Hepatocyte (in vitro differentiated cells): ENCODE measurements around the gene RALGAPA2. TPM values are rescaled to one million over a fixed set of nuclear protein-coding genes. Genes with fewer than 3 reads are reported as not detected.
"Not testable (repeated sequence)": the region's sequence is repeated elsewhere in the genome, so short reads cannot be mapped to it uniquely, and the experiment has no call there.

ENCODE experiments used
- DNase-seq: peaks from one replicate; pipeline ENCODE4 v3.0.0-alpha.2; 2016; ENCODE audit warnings: low spot score
- H2AFZ ChIP-seq: fragments of 200-600 bp; sonication (generic); 2 replicates; pipeline ENCODE4 v1.6.0; 2016; ENCODE audit warnings: antibody characterized with exemption, mild to moderate bottlenecking
- H3K27ac ChIP-seq: fragments of 200-600 bp; sonication (generic); 2 replicates; pipeline ENCODE4 v1.5.1; 2016; ENCODE audit warnings: mild to moderate bottlenecking
- H3K27me3 ChIP-seq: fragments of 200-600 bp; sonication (generic); 2 replicates; pipeline ENCODE4 v1.6.1; 2016
- H3K36me3 ChIP-seq: fragments of 200-600 bp; sonication (generic); replicated peaks from 2 replicates; pipeline ENCODE4 v1.5.1; 2016; ENCODE audit warnings: low read depth; ENCODE audit not compliant: insufficient read depth
- H3K4me1 ChIP-seq: fragments of 200-600 bp; sonication (generic); 2 replicates; pipeline ENCODE4 v1.5.1; 2016; ENCODE audit warnings: mild to moderate bottlenecking, moderate library complexity; ENCODE audit not compliant: insufficient read depth
- H3K4me2 ChIP-seq: fragments of 200-600 bp; sonication (generic); 2 replicates; pipeline ENCODE4 v1.6.0; 2016
- H3K4me3 ChIP-seq: fragments of 200-600 bp; sonication (generic); 2 replicates; pipeline ENCODE4 v1.5.1; 2016; ENCODE audit warnings: mild to moderate bottlenecking
- H3K79me2 ChIP-seq: fragments of 200-600 bp; sonication (generic); 2 replicates; pipeline ENCODE4 v1.6.0; 2017; ENCODE audit warnings: mild to moderate bottlenecking
- H3K9me2 ChIP-seq: fragments of 200-600 bp; sonication (generic); replicated peaks from 2 replicates; pipeline ENCODE4 v1.6.0; 2017; ENCODE audit warnings: mild to moderate bottlenecking; ENCODE audit not compliant: insufficient read depth
- H3K9me3 ChIP-seq: fragments of 200-600 bp; sonication (generic); 2 replicates; pipeline ENCODE4 v1.5.1; 2016; ENCODE audit warnings: low read depth, mild to moderate bottlenecking
- H4K20me1 ChIP-seq: fragments of 200-600 bp; sonication (generic); 2 replicates; pipeline ENCODE4 v1.6.0; 2016; ENCODE audit warnings: mild to moderate bottlenecking; ENCODE audit not compliant: insufficient read depth, poor library complexity, severe bottlenecking
- EZH2 ChIP-seq: fragments of 200-600 bp; sonication (generic); IDR thresholded peaks from 2 replicates; pipeline ENCODE4 v1.6.1; 2016; ENCODE audit warnings: antibody characterized with exemption, mild to moderate bottlenecking, borderline replicate concordance
- EZH2phosphoT487 ChIP-seq: fragments of 200-600 bp; sonication (generic); IDR thresholded peaks from one replicate; pipeline ENCODE4 v1.6.1; 2018; ENCODE audit warnings: antibody characterized with exemption, mild to moderate bottlenecking, low read depth, moderate library complexity; ENCODE audit not compliant: unreplicated experiment, severe bottlenecking
- WGBS: methylation state at CpG from one replicate; pipeline ENCODE4 v1.1.6; 2016; ENCODE audit warnings: low lambda C conversion rate; ENCODE audit errors: missing lambda C conversion rate; 5-methylcytosine and 5-hydroxymethylcytosine counted together
- polyA plus RNA-seq: library from polyadenylated mRNA; unstranded; fragments of >200 nt; fragmentation: Nextera tagmentation; extraction: Ambion mirVana; gene quantifications from 2 replicates; pipeline ENCODE4 v1.2.1, GENCODE V29; 2016
- total RNA-seq: library from RNA; depleted of rRNA; stranded (reverse); fragments of >200 nt; gene quantifications from 2 replicates; pipeline ENCODE4 v1.2.3, GENCODE V29; 2014
- TF ChIP-seq, protein P1 (sequence below): fragments of 200-600 bp; sonication (generic); IDR thresholded peaks from 2 replicates; pipeline ENCODE4 v1.5.1; 2016; ENCODE audit warnings: antibody characterized with exemption, mild to moderate bottlenecking; ENCODE audit not compliant: poor library complexity

RALGAPA2 gene
- total and polyA plus RNA-seq, 2 experiments from 2014 or later: 16.8 to 35.3 TPM

DNA sequence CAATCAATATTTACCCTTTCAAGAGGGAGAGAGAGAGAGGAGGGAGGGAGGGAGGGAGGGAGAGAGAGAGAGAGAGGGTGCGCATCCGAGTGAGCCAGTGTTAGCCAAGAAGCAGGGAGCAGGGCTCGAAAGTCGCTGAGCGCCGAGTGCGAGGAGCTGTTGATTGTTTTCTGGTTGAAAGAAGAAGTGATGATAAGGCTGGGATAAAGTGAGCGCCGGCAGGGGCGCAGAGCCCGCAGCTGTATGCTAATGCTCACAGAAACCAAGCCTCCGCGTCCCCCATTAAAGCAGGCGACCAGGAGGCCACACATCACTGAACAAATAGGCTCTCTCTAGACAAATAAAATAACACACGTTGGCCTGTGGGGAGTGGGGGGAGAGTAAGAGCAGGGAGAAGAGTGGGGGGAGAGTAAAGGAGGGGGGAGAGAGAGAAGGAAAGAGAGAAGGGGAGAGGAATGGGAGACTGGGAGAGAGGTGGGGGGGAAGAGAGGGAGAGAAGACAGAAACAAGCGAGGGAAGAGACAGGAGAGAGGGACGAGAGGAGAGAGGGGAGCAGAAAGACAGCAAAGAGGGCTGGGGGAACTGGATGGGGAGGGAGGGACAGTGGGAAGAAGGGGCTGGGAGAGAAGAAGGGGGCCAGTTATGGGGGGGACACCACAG is 349.5 kb downstream of the RALGAPA2 start:
- Histone ChIP-seq H3K9me2 (no peaks in the 10 kb centered on the region), H3K9me3 (no peaks in the 10 kb centered on the region), H3K4me1 (peaks cover 16% of the 10 kb centered on the region), H2AFZ (no peak overlapping the region), H3K27ac (no peak overlapping the region), H3K36me3 (no peaks in the 10 kb centered on the region), H3K79me2 (no peaks in the 10 kb centered on the region), H4K20me1 (no peaks in the 10 kb centered on the region), H3K4me2 (peak overlapping the region; percentile 60), H3K27me3 (peaks cover 87% of the 10 kb centered on the region), H3K4me3 (no peak overlapping the region)
- WGBS: 0% methylated on average over 12 of the region's 17 CpGs
- TF ChIP-seq EZH2 (no peak), EZH2phosphoT487 (no peak)
- TF ChIP-seq, protein P1, sequence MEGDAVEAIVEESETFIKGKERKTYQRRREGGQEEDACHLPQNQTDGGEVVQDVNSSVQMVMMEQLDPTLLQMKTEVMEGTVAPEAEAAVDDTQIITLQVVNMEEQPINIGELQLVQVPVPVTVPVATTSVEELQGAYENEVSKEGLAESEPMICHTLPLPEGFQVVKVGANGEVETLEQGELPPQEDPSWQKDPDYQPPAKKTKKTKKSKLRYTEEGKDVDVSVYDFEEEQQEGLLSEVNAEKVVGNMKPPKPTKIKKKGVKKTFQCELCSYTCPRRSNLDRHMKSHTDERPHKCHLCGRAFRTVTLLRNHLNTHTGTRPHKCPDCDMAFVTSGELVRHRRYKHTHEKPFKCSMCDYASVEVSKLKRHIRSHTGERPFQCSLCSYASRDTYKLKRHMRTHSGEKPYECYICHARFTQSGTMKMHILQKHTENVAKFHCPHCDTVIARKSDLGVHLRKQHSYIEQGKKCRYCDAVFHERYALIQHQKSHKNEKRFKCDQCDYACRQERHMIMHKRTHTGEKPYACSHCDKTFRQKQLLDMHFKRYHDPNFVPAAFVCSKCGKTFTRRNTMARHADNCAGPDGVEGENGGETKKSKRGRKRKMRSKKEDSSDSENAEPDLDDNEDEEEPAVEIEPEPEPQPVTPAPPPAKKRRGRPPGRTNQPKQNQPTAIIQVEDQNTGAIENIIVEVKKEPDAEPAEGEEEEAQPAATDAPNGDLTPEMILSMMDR: no peak
- peak; percentile 17 for DNase-seq

DNA sequence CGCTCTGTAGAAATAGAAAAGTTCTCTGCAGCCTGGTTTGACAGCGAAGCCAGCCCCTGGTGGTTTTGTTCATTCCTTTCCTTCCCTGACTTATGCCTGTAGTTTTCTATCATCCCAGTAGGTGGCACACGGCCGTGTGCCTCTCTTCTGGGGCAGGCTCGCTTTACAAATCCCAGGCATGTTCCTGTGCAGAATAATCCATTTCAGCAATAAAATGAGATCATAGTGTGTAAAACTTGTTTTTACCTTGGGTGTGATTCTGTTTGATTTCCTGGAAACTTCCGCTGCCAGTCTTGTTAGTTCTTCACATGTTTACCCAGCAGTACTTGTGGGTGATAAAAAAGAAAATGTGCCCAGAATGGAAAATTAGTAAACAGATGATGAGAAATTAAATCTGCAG is 352.0 kb downstream of the RALGAPA2 start:
- H3K9me2 ChIP-seq: no peaks in the 10 kb centered on the region
- peaks cover 7% of the 10 kb centered on the region for H3K4me1 ChIP-seq
- peak overlapping the region; percentile 19 for H3K4me2 ChIP-seq
- peak; percentile 82 for DNase-seq
- H3K36me3 ChIP-seq: no peaks in the 10 kb centered on the region
- H3K4me3 ChIP-seq: no peak overlapping the region
- H3K79me2 ChIP-seq: no peaks in the 10 kb centered on the region
- H4K20me1 ChIP-seq: no peaks in the 10 kb centered on the region
- no peaks in the 10 kb centered on the region for H3K9me3 ChIP-seq
- TF ChIP-seq, protein P1: peak; percentile 86
- TF ChIP-seq EZH2phosphoT487: no peak
- H2AFZ ChIP-seq: no peak overlapping the region
- WGBS: 4% methylated on average over 6 of the region's 6 CpGs
- no peak overlapping the region for H3K27ac ChIP-seq
- peaks cover 67% of the 10 kb centered on the region for H3K27me3 ChIP-seq

DNA sequence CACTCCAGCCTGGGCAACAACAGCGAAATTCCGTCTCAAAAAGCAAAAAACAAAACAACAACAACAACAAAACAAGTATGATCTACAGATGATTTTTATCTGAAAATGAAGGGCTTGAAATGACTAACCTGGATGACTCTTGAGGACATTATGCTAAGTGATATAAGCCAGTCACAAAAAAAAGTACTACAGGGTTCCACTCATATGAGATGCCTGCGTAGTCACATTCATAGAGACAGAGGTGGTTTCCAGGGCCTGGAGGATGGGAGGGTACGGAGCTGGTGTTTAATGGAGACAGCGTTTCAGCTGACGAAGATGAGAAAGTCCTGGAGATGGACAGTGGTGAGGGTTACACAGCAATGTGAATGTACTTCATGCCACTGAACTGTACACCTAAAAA is 352.8 kb downstream of the RALGAPA2 start:
- Histone ChIP-seq H3K4me3 (no peak overlapping the region), H4K20me1 (no peaks in the 10 kb centered on the region), H3K4me2 (no peak overlapping the region), H2AFZ (no peak overlapping the region), H3K9me2 (no peaks in the 10 kb centered on the region), H3K27ac (no peak overlapping the region), H3K4me1 (peaks cover 7% of the 10 kb centered on the region), H3K79me2 (no peaks in the 10 kb centered on the region), H3K9me3 (no peaks in the 10 kb centered on the region), H3K27me3 (peaks cover 58% of the 10 kb centered on the region), H3K36me3 (no peaks in the 10 kb centered on the region)
- no peak for DNase-seq
- 83% methylated on average over 6 of the region's 6 CpGs for WGBS
- no peak for TF ChIP-seq EZH2
- TF ChIP-seq EZH2phosphoT487: no peak
- TF ChIP-seq, protein P1: no peak

DNA sequence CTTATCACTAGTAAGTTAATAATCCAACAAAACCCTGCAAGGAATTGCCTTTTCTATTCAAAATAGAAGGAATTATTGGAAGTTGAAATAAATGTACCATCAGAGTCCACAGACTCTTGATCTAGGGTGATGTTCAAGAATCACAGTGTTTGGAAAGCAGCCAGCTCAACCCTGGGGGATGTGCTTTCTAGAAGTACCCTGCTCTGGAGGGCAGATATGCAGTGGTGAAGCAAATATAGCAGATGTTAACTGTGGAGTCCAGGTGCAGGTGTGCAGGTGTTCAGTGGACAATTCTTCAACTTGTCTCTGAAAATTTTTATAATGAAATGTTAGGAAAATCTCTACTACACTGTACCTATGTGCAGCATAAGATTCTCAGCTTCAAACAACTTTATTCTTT is 353.6 kb downstream of the RALGAPA2 start:
- Histone ChIP-seq H3K4me2 (no peak overlapping the region), H3K27me3 (peaks cover 50% of the 10 kb centered on the region), H3K4me1 (no peaks in the 10 kb centered on the region), H2AFZ (no peak overlapping the region), H3K27ac (no peak overlapping the region), H3K9me3 (no peaks in the 10 kb centered on the region), H3K9me2 (no peaks in the 10 kb centered on the region), H4K20me1 (no peaks in the 10 kb centered on the region), H3K36me3 (no peaks in the 10 kb centered on the region), H3K4me3 (no peak overlapping the region), H3K79me2 (no peaks in the 10 kb centered on the region)
- TF ChIP-seq EZH2phosphoT487 (no peak), EZH2 (no peak)
- TF ChIP-seq, protein P1: no peak
- no peak for DNase-seq

DNA sequence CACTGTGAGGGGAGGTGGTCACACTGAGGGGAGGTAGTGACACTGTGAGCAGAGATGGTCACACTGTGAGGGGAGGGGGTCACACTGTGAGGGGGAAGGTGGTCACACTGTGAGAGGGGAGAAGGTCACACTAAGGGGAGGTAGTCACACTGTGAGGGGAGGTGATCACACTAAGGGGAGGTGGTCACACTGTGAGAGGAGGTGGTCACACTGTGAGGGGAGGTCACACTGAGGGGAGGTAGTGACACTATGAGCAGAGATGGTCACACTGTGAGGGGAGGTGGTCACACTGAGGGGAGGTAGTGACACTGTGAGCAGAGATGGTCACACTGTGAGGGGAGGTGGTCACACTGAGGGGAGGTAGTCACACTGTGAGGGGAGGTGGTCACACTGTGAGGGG is 356.9 kb downstream of the RALGAPA2 start:
- DNase-seq, H3K9me2 ChIP-seq, H3K4me1 ChIP-seq, H3K4me3 ChIP-seq, H2AFZ ChIP-seq, H3K27ac ChIP-seq, H3K79me2 ChIP-seq, H3K36me3 ChIP-seq, H3K4me2 ChIP-seq, H3K9me3 ChIP-seq, H4K20me1 ChIP-seq: not testable (repeated sequence)
- H3K27me3 ChIP-seq: peaks cover 18% of the 10 kb centered on the region
